HCT116 (cell line): ENCODE measurements around the gene ACVR1B.

Experiments used
- CTCF ChIP-seq, 3 experiments: fragments of 200-600 bp in 1 of 3; sonication (generic) in 1 of 3; IDR thresholded peaks in 2 of 3; conservative IDR thresholded peaks in 1 of 3; 2 replicates each; pipeline ENCODE4 v1.5.1; 2012 to 2017; ENCODE audit warnings: low read depth in 2 of 3, low read length in 2 of 3, antibody characterized with exemption in 1 of 3, borderline replicate concordance in 1 of 3, control low read depth in 1 of 3, mild to moderate bottlenecking in 1 of 3, mixed read lengths in 1 of 3, mixed run types in 1 of 3, moderate library complexity in 1 of 3; ENCODE audit not compliant: insufficient read depth in 1 of 3
- EZH2 ChIP-seq: fragments of 200-600 bp; sonication (generic); IDR thresholded peaks from 2 replicates; pipeline ENCODE4 v1.6.1; 2017; ENCODE audit warnings: antibody characterized with exemption, mixed run types
- EZH2phosphoT487 ChIP-seq: fragments of 200-600 bp; IDR thresholded peaks from 2 replicates; pipeline ENCODE4 v1.6.1; 2018; ENCODE audit warnings: antibody characterized with exemption, borderline replicate concordance
- MAX ChIP-seq: IDR thresholded peaks from 2 replicates; pipeline ENCODE4 v1.6.1; 2012
- POLR2A ChIP-seq: IDR thresholded peaks from 2 replicates; pipeline ENCODE4 v1.7.0; 2011; ENCODE audit warnings: borderline replicate concordance; ENCODE audit not compliant: insufficient read depth, insufficient read length; ENCODE audit errors: extremely low read depth
- POLR2AphosphoS5 ChIP-seq: IDR thresholded peaks from 2 replicates; pipeline ENCODE4 v1.6.1; 2011; ENCODE audit warnings: mild to moderate bottlenecking, low read depth, low read length, moderate library complexity
- RAD21 ChIP-seq: IDR thresholded peaks from 2 replicates; pipeline ENCODE4 v1.6.1; 2012; ENCODE audit warnings: low read depth, mild to moderate bottlenecking
- REST ChIP-seq: IDR thresholded peaks from 2 replicates; pipeline ENCODE4 v1.6.1; 2012; ENCODE audit warnings: low read depth
- SIN3A ChIP-seq: IDR thresholded peaks from 2 replicates; pipeline ENCODE4 v1.6.1; 2012; ENCODE audit warnings: low read depth
- SP1 ChIP-seq: IDR thresholded peaks from 2 replicates; pipeline ENCODE4 v1.6.1; 2012; ENCODE audit warnings: low read depth
- TCF7L2 ChIP-seq: IDR thresholded peaks from 2 replicates; pipeline ENCODE4 v1.7.0; 2011; ENCODE audit warnings: borderline replicate concordance, inconsistent platforms; ENCODE audit not compliant: insufficient read depth, insufficient read length; ENCODE audit errors: extremely low read depth
- ZBTB33 ChIP-seq: IDR thresholded peaks from 2 replicates; pipeline ENCODE4 v1.6.1; 2011; ENCODE audit warnings: mild to moderate bottlenecking, low read length, moderate library complexity; ENCODE audit not compliant: insufficient replicate concordance; ENCODE audit errors: extremely low read depth

GRCh38 chr12:51922146-51922545 lies 29.4 kb upstream of the ACVR1B start:
- TF ChIP-seq RAD21 (no peak), EZH2 (no peak), CTCF (IDR thresholded peaks at IDR 0.05 in 2 of 3, conservative IDR thresholded peaks at IDR 0.05 in 1 of 3; ENCODE audit: borderline replicate concordance in 1 of 3, insufficient read depth in 1 of 3, low read depth in 2 of 3, low read length in 2 of 3) (no peak), POLR2A (no peak), SP1 (no peak), SIN3A (no peak), MAX (no peak), TCF7L2 (no peak), ZBTB33 (no peak), POLR2AphosphoS5 (no peak), EZH2phosphoT487 (no peak), REST (no peak)
